Measurements from ENCODE around the gene THADA. TPM values are rescaled to one million over a fixed set of nuclear protein-coding genes. Genes with fewer than 3 reads are reported as not detected.
"Not testable (repeated sequence)": the region's sequence is repeated elsewhere in the genome, so short reads cannot be mapped to it uniquely, and the experiment has no call there.

THADA gene
- total RNA-seq, 1 donor: 39.4 TPM

DNA sequence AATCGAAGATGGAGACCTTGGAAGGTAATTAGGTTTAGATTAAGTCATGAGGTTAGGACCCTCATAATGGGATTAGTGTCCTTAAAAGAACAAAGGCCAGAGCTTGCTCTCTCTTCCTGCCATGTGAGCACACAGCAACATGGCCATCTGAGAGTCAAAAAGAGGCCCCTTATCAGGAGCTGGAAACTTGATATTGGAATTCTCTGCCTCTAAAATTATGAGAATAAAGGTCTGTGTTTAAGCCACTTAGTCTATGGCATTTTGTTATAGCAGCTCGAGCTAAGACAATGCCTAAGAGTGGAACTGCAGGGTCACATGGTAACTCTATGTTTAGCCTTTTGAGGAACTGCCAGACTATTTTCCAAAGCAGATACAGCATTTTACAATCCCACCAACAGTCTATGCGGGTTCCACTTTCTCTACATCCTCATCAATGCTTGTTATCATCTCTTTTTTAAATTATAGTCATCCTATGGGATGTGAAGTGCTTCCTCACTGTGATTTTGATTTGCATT lies 42.4 kb downstream of the THADA start:
- H3K27ac ChIP-seq (ENCODE audit: low read depth, low read length): no peak overlapping the region
- no peaks in the 10 kb centered on the region for H3K27me3 ChIP-seq (ENCODE audit: insufficient read depth, low read length)
- H3K9me3 ChIP-seq (ENCODE audit: low read depth, low read length): no peaks in the 10 kb centered on the region
- DNase-seq (ENCODE audit: insufficient read length, low spot score, missing footprints): no peak
- H3K4me3 ChIP-seq (ENCODE audit: insufficient read depth, low read length): no peak overlapping the region
- peaks cover 80% of the 10 kb centered on the region for H3K36me3 ChIP-seq (ENCODE audit: insufficient read depth, low read length)
- no peak overlapping the region for H3K4me2 ChIP-seq (ENCODE audit: insufficient read depth, low read length)
- no peaks in the 10 kb centered on the region for H4K20me1 ChIP-seq (ENCODE audit: insufficient read depth, low read length)
- H2AFZ ChIP-seq (ENCODE audit: low read length): no peak overlapping the region
- TF ChIP-seq CTCF (IDR thresholded peaks at IDR 0.05; ENCODE audit: extremely low read depth, low read depth, low read length): no peak
- H3K4me1 ChIP-seq (ENCODE audit: insufficient read depth, low read length): no peaks in the 10 kb centered on the region
- no peaks in the 10 kb centered on the region for H3K79me2 ChIP-seq (ENCODE audit: insufficient read depth, low read length)

GRCh38 chr2:43551990-43552389 lies 43.8 kb downstream of the THADA start:
- Histone ChIP-seq H3K27ac (ENCODE audit: low read depth, low read length) (no peak overlapping the region), H2AFZ (ENCODE audit: low read length) (no peak overlapping the region), H3K4me1 (ENCODE audit: insufficient read depth, low read length) (no peaks in the 10 kb centered on the region), H3K27me3 (ENCODE audit: insufficient read depth, low read length) (no peaks in the 10 kb centered on the region), H3K4me3 (ENCODE audit: insufficient read depth, low read length) (no peak overlapping the region), H3K4me2 (ENCODE audit: insufficient read depth, low read length) (no peak overlapping the region), H3K9me3 (ENCODE audit: low read depth, low read length) (no peaks in the 10 kb centered on the region), H3K36me3 (ENCODE audit: insufficient read depth, low read length) (peaks cover 67% of the 10 kb centered on the region), H4K20me1 (ENCODE audit: insufficient read depth, low read length) (no peaks in the 10 kb centered on the region), H3K79me2 (ENCODE audit: insufficient read depth, low read length) (no peaks in the 10 kb centered on the region)
- DNase-seq (ENCODE audit: insufficient read length, low spot score, missing footprints): no peak
- TF ChIP-seq CTCF (IDR thresholded peaks at IDR 0.05; ENCODE audit: extremely low read depth, low read depth, low read length): no peak

DNA sequence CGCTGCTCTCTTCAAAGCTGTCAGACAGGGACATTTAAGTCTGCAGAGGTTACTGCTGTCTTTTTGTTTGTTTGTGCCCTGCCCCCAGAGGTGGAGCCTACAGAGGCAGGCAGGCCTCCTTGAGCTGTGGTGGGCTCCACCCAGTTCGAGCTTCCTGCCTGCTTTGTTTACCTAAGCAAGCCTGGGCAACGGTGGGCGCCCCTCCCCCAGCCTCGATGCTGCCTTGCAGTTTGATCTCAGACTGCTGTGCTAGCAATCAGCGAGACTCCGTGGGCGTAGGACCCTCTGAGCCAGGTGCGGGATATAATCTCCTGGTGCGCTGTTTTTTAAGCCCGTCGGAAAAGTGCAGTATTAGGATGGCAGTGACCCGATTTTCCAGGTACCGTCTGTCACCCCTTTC lies 47.5 kb downstream of the THADA start:
- not testable (repeated sequence) for H3K27me3 ChIP-seq (ENCODE audit: insufficient read depth, low read length); H2AFZ ChIP-seq (ENCODE audit: low read length); H3K4me1 ChIP-seq (ENCODE audit: insufficient read depth, low read length); H3K4me3 ChIP-seq (ENCODE audit: insufficient read depth, low read length); H3K4me2 ChIP-seq (ENCODE audit: insufficient read depth, low read length); H3K79me2 ChIP-seq (ENCODE audit: insufficient read depth, low read length); H3K9me3 ChIP-seq (ENCODE audit: low read depth, low read length); H3K27ac ChIP-seq (ENCODE audit: low read depth, low read length); DNase-seq (ENCODE audit: insufficient read length, low spot score, missing footprints); H4K20me1 ChIP-seq (ENCODE audit: insufficient read depth, low read length)
- H3K36me3 ChIP-seq (ENCODE audit: insufficient read depth, low read length): peaks cover 35% of the 10 kb centered on the region

DNA sequence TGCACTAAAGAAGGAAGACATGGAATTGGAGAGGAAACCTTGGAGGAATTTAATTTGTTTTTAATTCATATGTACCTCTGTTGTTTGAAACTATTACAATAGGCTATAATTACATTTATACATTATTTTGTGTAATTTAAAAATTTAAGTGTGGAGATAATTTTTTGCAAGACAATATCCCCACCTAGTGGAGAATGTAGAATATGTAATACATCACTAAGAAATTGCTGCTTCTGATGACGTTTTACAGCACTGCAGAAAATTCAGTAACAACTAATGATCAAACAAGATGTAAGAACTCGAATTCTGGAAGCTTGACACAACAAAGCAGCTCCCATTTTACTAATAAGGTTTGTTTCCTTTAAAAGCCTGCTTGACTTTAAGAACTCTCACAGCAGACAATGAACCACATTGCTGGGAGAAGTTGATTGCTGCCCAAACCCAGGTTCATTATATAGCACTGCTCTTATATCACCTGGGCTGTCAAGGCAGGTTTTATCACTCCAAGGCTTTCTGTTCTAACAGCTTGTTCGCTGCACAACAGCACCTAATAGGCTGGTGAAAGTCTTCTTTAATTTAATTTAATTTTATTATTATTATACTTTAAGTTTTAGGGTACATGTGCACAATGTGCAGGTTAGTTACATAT lies 53.4 kb downstream of the THADA start:
- Histone ChIP-seq H2AFZ (ENCODE audit: low read length) (no peak overlapping the region), H3K4me3 (ENCODE audit: insufficient read depth, low read length) (no peak overlapping the region), H3K9me3 (ENCODE audit: low read depth, low read length) (no peaks in the 10 kb centered on the region), H3K27ac (ENCODE audit: low read depth, low read length) (no peak overlapping the region), H3K79me2 (ENCODE audit: insufficient read depth, low read length) (no peaks in the 10 kb centered on the region), H3K4me1 (ENCODE audit: insufficient read depth, low read length) (peaks cover 29% of the 10 kb centered on the region), H4K20me1 (ENCODE audit: insufficient read depth, low read length) (no peaks in the 10 kb centered on the region), H3K4me2 (ENCODE audit: insufficient read depth, low read length) (no peak overlapping the region), H3K27me3 (ENCODE audit: insufficient read depth, low read length) (no peaks in the 10 kb centered on the region), H3K36me3 (ENCODE audit: insufficient read depth, low read length) (peaks cover 11% of the 10 kb centered on the region)
- peak; percentile 47 for TF ChIP-seq CTCF (IDR thresholded peaks at IDR 0.05; ENCODE audit: extremely low read depth, low read depth, low read length)
- no peak for DNase-seq (ENCODE audit: insufficient read length, low spot score, missing footprints)

Data from osteoblast (primary cell).